HG02938 (cell line): ENCODE results near the gene PTPRN2.

Source experiments
- ATAC-seq: cut with Tn5 transposase; IDR thresholded peaks from one replicate; pipeline ENCODE4 v1.9.1; 2021; ENCODE audit warnings: mild to moderate bottlenecking, moderate library complexity; ENCODE audit not compliant: unreplicated experiment

The PTPRN2 gene

DNA sequence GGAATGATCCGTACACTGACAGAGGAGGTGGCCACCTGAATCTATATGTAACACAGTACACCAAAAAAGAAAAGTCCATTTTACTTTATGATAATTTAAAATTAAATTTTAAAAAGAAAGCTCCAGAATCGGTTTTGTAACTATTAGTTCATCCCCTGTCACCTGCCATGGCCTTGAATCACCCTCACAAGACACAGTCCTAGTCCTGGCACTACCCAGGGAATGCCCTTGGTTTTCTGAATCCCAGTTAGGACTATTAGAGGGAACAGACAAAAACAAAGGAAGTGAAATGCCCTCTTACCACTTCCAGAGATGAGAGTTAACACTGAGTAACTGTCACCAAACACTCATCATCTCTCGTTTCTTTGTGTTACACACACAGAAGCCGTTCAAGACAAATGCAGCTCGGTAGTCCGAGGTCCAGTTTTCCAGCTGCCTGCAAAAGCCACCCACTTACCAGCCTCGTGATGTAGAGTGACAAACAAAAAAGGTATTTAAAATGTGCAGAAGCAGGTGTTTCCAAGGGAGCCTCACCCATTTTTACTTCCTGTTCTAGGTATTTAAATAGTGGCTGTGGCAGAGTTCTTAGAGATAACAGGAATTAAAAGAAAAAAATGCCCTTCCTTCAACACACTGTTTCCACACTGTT, 6.1 kb downstream of the PTPRN2 start:
- ATAC-seq = no peak

GRCh38 chr7:158579662-158580646, 7.7 kb downstream of the PTPRN2 start:
- no peak for ATAC-seq

DNA sequence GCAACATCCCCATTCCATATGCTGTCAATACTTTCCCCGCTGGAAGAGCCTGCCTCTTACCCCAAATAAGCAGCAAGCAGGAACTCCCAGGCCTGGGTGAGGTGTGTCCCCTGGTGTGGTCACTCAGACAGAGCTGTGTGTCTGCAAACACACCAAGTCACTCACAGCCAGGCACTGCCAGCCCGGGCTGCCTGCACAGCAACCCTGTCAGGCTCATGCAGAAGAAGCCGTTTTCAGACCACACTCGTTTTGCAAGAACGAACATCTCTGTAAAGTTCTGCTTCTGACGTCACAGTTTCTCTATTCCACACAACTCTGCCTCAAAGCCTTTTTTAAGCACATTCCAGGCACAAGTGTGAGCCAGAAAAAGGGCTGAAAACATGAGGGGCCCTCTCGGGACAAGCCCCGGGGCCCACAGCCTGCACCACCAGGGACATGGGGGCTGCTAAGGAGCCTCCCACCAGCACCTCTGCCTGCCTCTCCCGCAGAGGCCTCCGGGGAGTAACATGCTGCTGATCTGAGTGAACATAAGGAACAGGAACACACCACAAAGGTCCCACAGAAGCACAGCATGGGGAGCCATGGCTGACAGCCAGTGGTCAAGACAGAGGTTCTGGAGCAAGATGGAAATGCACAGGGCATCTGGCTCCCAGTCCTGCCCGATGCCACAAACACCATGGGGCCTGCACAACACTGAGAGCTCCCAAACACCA, 11.4 kb downstream of the PTPRN2 start:
- no peak for ATAC-seq

DNA sequence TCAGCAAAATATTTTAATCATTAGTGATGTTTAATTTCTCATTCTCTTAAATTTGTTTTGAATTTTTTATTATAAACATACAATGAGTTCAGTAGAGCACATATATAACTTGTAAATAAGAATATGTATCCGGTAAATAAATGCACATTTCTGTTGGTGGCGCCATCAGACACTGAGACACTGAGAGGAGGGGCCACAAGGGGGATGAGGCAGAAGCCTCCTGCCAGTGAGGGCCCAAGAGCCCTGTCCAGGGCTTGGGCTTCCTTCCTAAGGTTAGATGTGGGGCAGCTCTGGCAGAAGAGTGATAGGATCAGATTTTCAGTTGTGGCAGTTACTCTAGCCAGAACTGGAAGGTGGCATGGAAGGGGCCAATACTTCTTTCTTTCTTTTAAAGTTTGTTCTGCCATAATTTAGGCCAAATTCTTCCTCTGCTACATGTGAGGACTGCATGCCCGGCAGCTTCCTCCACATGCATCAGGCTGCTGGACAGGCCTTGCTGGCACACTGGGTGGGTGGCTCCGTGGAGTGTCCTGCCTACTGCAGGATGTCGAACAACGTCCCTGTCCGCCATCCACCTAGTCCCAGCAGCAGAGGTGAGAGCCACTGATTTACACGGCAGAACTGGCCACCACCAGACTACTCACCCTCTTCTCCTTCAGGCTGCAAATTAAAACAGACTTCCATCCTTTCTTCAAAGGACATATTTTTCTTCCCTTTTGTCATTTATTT, 13.2 kb downstream of the PTPRN2 start:
- no peak for ATAC-seq

DNA sequence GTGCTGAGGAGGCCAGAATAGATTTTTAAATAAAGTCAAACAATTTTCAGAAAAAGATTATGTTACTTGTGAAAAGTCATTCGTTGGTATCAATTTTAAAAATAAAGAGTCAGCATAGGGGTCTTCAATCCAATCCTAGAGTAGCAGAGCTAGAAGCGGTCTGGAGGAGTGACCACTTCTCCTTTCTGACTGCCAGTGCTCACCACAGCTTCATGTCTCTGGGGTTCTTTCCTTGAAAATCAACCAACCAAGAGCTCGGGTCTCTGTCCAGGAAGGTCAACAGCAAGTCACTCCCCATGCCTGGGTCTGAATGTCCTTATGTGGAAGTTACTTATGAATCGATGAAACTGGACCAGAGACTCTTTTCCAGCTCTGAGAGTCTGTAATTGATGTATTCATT, 14.3 kb downstream of the PTPRN2 start:
- no peak for ATAC-seq

DNA sequence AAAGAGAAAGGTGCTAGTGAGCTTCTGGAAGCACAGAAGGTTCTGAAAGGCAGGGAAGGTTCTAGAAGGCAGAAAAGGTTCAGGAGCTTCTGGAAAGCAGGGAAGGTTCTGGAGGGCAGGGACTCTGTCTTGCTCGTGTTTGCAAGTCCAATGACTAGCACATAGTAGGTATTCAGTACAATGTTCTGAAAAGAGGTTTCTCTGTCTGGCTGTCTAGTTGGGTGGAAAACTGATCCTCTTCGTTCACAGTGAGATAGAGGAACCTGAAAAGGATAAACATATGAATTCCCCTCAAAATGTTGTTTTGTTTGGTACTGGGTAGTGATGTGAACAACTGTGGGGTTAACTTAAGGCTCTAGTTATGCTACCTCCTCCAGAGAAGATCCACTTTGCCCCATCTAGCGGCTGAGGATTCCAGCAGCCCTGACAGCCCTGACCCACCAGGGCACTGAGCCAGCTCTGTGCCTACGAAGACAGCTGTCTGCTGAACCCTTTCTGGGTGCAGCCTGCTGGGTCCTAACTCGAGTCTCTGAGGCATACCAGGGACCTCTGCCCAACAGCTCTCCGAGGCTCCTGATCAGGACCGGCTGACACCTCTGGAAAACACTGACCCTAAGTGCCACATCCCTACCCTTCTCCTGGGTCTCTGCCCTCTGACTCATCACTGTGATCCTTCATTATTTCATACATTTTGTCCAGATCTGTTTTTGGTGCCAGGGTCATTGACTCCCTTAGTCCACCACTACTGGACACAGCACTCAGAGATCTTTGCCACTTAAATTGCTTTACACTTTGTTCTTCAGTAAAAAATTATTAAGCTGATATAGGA, 15.4 kb downstream of the PTPRN2 start:
- ATAC-seq = no peak

GRCh38 chr7:158570449-158571170, 17.0 kb downstream of the PTPRN2 start:
- no peak for ATAC-seq

DNA sequence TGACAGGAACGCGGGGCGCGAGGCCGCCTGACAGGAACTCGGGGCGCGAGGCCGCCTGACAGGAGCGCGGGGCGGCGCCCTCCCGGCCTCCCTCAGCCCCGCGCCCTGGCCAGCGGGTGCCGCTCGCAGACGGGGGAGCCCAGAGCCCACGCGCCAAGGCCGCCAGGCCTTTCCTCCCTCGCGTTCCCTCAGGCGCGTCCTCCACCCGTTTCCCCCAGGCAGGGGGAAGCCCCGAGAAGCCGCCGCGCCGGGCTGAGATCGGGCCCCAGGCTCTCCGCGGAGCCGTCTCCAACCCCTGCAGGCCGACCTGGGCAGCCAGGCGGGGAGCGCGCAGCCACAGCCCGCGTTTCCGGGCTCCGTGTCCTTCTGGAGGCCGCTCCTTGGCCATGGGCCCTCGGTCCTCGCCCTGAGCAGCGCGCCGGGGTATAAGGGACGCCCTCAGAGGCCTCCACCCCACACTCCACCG, 17.7 kb downstream of the PTPRN2 start:
- no peak for ATAC-seq

DNA sequence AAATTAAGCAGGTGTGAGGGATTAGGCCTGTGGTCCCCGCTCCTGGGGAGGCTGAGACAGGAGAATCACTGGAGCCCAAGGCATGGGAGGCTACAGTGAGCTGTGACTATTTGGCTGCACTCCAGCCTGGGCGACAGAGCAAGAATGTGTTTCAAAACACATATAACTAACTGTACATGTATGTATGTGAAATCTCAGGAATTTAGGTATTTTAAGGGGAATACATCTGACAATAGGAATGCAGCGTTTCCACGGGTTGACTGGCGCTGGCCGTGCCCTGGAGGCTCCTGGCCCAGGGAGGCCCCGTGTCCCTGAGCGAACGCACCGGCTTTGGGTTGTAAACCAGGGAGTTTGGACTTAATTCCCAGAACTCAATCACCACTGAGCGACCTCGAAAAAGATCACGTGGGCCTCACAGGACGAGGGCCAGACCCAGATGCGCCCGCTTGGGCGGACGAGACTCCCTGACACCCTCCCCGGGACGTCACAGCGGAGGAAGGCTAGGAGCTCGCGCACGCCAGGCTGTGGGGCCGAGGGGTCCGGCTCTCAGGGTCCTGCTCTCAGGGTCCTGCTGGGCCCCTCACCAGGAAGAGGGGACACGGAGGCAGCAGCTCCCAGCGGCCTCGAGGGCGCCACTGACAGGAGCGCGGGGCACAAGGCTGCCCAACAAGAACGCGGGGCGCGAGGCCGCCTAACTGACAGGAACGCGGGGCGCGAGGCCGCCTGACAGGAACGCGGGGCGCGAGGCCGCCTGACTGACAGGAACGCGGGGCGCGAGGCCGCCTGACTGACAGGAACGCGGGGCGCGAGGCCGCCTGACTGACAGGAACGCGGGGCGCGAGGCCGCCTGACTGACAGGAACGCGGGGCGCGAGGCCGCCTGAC, 18.4 kb downstream of the PTPRN2 start:
- ATAC-seq = no peak

DNA sequence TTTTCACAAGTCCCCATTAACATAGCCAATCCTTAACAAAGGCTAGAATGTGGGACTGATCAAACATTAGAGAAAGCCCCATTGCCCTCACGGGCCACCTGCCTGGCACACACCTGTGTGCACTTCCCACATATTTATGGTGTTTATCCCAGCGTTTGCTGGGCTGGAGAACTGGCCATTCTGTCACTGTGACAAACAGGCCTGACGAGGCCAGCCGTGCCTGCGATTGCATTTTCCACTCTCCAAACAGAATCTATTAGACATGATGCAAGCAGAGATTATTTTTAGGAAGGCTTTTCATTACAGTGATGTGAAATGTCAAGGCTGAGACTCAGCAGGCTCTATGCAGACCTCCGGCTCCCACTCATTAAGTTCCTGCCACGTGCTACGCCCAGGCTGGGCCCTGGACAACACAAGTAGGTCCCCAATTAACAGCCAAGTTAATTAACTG, 20.4 kb downstream of the PTPRN2 start:
- no peak for ATAC-seq

- no peak for ATAC-seq
These were observed 23.0 kb downstream of the PTPRN2 start for GRCh38 chr7:158564663-158565035.

- no peak for ATAC-seq
These were observed 23.5 kb downstream of the PTPRN2 start for GRCh38 chr7:158563911-158564662.

- ATAC-seq = no peak
These were observed 24.6 kb downstream of the PTPRN2 start for GRCh38 chr7:158563051-158563450.

DNA sequence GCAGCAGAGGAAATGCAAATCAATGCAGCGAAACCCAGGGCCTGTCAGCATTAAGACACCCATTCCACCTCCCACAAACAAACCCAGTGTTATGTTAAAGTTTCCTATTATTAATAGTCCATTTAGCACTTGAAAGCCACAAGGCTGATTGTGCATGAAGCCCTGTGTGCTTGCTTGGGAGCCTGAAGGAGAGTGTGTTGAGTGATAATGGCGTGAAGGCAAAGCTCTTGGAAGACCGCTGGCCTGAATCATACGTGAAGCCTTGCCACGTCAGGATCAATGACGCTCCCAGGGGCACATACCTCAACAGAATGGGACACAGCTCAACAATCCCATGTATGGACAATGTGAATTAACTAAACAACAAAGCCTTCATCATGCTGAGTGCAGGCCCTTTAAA, 25.1 kb downstream of the PTPRN2 start:
- no peak for ATAC-seq

GRCh38 chr7:158561659-158562058, 26.0 kb downstream of the PTPRN2 start:
- ATAC-seq = no peak

DNA sequence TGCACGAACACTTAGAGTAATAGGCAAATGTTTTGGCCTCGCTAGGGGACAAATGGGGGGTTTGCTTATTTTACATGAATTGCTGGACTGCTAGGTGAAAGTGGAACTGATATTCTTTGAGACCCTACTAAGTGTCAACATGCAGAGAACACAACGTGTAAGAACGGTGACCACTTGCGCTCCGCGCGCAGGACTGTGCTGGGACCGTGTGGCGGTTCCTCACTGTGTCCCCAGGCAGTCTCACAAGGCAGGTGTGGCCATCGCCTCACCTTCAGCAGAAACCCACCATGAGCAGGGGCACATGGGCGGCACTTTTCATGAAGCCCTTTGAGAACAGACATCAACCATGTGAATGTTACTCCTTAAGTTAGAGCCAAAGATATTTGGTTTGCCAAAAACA, 27.2 kb downstream of the PTPRN2 start:
- ATAC-seq = no peak

DNA sequence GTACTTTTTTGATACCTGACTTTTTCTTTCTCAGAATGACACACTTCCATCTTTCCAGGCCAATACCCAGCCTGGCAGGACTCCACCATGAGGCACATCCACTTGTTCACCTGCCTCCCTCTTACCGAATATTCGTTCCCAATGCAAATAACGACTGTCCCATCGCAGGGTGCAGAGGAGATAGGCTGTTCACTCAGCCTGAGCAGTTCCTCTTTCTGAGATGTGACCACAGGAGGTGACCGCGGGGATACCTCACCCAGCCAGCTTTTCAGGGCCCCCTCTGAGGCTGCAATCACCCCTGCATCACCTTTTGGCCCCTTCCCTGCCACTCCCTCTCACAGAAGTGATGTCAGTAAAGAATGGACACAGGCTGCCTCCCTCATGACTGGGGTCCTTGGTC, 28.3 kb downstream of the PTPRN2 start:
- ATAC-seq = no peak

DNA sequence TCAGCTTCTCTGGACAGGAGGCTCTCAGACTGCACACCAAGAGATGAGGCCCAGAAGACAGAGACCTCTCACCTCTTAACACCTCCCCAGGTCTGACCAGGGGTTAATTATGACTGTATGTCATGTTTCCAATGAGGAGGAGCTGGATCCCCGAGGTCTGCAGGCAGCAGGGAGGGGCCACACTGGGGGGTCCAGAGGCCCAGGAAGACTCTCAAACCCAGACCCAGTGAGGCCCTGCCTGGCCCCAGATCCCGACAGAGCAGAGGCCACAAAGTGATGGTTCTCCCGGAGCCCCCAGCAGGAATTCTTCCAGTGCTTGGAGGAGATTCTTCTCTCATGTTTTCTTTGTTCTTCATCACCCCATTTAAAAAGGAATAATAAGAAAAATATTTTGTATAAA, 28.8 kb downstream of the PTPRN2 start:
- ATAC-seq = no peak
